ENCODE data around the gene BASP1. TPM values are rescaled to one million over a fixed set of nuclear protein-coding genes. Genes with fewer than 3 reads are reported as not detected.

BASP1 gene
- total and polyA plus RNA-seq, 12 donors, result 7.0 to 24.9 (median 12.7) TPM

GRCh38 chr5:17290540-17290974 is 73.1 kb downstream of the BASP1 start:
- H3K4me1 ChIP-seq (replicated peaks in 1 of 2), result no peaks in the 10 kb centered on the region
- no peak overlapping the region for H3K4me3 ChIP-seq
- H3K27me3 ChIP-seq, result no peaks in the 10 kb centered on the region
- intact Hi-C loops (cut with DNase I), result no loop called here
- DNase-seq, result no peak
- TF ChIP-seq CTCF (IDR thresholded peaks at IDR 0.05), result no peak
- TF ChIP-seq POLR2A (IDR thresholded peaks at IDR 0.05), result no peak
- 72 to 84% (median 80%) methylated on average over 9 of the region's 9 CpGs for WGBS, 4 donors
- H3K36me3 ChIP-seq (replicated peaks in 1 of 2), result no peaks in the 10 kb centered on the region
- no peaks in the 10 kb centered on the region for H3K9me3 ChIP-seq (replicated peaks in 1 of 3)
- no peak overlapping the region for H3K27ac ChIP-seq

GRCh38 chr5:17292434-17293015 is 75.1 kb downstream of the BASP1 start:
- no peak for DNase-seq
- TF ChIP-seq CTCF (IDR thresholded peaks at IDR 0.05) (no peak), POLR2A (IDR thresholded peaks at IDR 0.05) (no peak)
- intact Hi-C loops (cut with DNase I), result no loop called here
- WGBS, 4 donors, result 83 to 85% (median 84%) methylated on average over 12 of the region's 12 CpGs
- Histone ChIP-seq H3K4me3 (no peak overlapping the region), H3K36me3 (replicated peaks in 1 of 2) (no peaks in the 10 kb centered on the region), H3K9me3 (replicated peaks in 1 of 3) (no peaks in the 10 kb centered on the region), H3K4me1 (replicated peaks in 1 of 2) (no peaks in the 10 kb centered on the region), H3K27ac (no peak overlapping the region), H3K27me3 (no peaks in the 10 kb centered on the region)

DNA sequence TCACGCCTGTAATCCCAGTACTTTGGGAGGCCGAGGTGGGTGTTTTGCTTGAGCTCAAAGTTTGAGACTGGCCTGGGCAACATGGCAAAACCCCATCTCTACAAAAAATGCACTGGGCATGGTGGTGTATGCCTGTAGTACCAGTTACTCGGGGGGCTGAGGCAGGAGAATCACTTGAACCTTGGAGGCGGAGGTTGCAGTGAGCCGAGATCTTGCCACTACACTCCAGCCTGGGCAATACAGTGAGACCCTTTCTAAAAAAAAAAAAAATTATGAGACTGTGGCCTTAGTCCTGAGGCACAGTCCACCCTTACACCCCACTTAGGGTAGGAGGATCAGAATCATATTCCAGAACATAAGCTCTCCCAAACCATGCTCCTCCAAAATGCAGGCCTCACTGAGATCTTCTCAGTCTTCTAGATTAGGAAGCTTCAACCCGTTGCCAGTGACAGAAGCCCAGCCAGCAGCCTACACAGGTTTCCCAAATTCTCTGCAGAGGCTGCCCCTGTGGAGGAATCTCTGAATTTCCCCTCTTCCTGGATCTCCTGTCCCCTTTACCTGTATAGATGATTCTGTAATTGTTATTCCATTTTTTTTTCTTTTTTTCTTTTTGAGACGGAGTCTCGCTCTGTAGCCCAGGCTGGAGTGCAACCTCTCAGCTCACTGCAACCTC is 77.3 kb downstream of the BASP1 start:
- no peaks in the 10 kb centered on the region for H3K4me1 ChIP-seq (replicated peaks in 1 of 2)
- intact Hi-C loops (cut with DNase I), result no loop called here
- TF ChIP-seq CTCF (IDR thresholded peaks at IDR 0.05), result no peak
- TF ChIP-seq POLR2A (IDR thresholded peaks at IDR 0.05), result no peak
- 82 to 87% (median 85%) methylated on average over 8 of the region's 8 CpGs for WGBS, 4 donors
- no peaks in the 10 kb centered on the region for H3K36me3 ChIP-seq (replicated peaks in 1 of 2)
- H3K4me3 ChIP-seq, result no peak overlapping the region
- DNase-seq, result no peak
- no peak overlapping the region for H3K27ac ChIP-seq
- H3K9me3 ChIP-seq (replicated peaks in 1 of 3), result no peaks in the 10 kb centered on the region
- H3K27me3 ChIP-seq, result no peaks in the 10 kb centered on the region

DNA sequence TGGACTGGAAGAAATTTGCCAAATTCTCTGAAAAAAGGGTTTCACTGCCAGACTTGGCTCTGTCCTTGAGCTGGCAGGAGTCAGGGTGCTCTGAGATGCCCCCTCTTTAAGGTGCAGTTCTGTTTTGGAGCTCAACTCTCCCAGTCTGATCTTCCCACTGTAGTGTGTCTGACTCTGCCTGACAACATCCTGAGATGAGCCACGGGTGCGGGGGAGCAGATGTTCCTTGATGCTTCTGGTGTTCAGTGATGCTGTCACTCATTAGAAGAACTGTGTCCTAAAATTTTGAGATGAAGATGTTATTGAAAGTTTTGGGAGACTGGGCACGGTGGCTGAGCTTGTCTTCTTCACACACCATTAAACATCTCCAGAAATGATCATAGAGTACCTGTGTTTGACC is 78.2 kb downstream of the BASP1 start:
- no peak overlapping the region for H3K4me3 ChIP-seq
- H3K9me3 ChIP-seq (replicated peaks in 1 of 3), result no peaks in the 10 kb centered on the region
- TF ChIP-seq CTCF (IDR thresholded peaks at IDR 0.05), result no peak
- no peak for TF ChIP-seq POLR2A (IDR thresholded peaks at IDR 0.05)
- no peaks in the 10 kb centered on the region for H3K27me3 ChIP-seq
- H3K36me3 ChIP-seq (replicated peaks in 1 of 2), result no peaks in the 10 kb centered on the region
- WGBS, 4 donors, result 76 to 83% (median 79%) methylated on average over 2 to 3 of the region's 3 CpGs
- H3K4me1 ChIP-seq (replicated peaks in 1 of 2), result no peaks in the 10 kb centered on the region
- intact Hi-C loops (cut with DNase I), result no loop called here
- no peak overlapping the region for H3K27ac ChIP-seq
- DNase-seq, result no peak
